Activated T-cell treated with anti-CD3 and anti-CD28 coated beads for 48 hours (primary cell): Measurements from ENCODE around the gene CEACAM18.
"Not testable (repeated sequence)": the region's sequence is repeated elsewhere in the genome, so short reads cannot be mapped to it uniquely, and the experiment has no call there.

Experiments used
- DNase-seq: peaks from one replicate; pipeline ENCODE4 v3.0.0-alpha.2; 2020; ENCODE audit warnings: low read depth

Gene CEACAM18

DNA sequence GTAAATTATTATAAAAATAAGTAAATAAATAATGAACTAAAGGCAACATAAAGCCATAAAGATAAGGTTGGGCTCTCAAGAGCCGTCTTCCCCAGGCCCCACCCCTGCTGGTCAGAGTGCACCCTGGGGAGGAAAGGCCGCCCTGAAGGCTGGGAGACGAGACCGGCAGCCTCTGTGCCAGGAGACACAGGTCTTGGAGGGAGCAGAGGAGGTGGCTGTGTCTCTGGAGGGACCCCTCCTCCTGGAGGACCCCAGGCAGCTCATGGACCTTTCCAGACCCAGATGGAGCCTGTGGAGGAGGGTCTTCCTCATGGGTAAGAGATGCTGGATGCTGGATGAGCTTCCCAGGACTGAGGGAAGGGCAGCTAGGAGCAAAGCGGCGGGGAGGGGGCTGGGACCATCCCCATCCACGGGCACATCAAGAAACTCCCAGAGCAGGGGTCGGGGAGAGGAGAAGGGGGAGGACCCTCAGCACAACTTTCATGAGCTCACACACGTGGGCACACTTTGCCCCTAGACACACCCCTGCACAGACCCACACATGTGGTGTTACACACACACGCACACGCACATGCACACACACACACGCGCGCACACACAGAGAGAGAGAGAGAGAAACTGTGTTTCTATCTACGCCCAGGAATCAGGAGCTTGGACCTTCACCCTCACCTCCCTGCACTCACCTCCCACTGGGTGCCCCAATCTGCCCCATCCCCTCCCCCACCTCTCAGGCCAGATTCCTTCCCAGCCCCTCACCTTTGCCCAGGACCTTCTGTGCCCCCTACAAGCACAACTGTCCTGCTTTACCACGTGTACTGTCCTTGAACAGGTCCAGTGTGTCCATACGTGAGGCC lies at the start of gene CEACAM18:
TSS of gene CEACAM18 (plus strand) at position 159 of the 854 bp plus-strand sequence.
- no peak for DNase-seq

DNA sequence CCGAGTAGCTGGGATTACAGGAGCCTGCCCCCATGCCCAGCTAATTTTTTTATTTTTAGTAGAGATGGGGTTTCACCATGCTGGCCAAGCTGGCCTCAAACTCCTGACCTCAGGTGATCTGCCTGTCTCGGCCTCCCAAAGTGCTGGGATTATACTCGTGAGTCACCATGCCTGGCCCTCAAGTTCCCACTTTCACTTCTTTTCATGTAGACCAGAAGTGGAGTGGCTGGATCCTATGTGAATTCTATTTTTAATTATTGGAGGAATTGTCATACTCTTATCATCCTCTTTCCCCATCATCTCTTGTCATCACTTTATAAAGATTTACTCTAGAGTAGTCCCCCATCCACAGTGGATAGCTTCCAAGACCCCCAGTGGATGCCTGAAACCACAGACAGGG lies 48.1 kb upstream of the CEACAM18 start:
- no peak for DNase-seq

DNA sequence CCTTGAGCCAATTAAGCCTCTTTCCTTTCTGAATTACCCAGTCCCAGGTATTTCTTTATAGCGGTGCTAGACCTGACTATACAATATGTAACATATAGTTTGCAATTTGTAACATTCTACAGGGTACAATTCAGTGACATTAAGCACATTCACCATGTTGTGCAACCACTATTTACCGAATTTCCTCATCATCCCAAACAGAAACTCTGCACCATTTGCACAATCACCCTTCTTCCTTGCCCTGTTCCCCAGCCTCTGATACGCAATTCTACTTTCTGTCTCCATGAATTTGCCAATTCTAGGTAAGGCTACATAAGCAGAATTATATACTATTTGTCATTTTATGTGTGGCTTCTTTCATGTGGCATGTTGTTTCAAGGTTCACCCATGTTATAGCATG lies 47.2 kb upstream of the CEACAM18 start:
- DNase-seq, result no peak

DNA sequence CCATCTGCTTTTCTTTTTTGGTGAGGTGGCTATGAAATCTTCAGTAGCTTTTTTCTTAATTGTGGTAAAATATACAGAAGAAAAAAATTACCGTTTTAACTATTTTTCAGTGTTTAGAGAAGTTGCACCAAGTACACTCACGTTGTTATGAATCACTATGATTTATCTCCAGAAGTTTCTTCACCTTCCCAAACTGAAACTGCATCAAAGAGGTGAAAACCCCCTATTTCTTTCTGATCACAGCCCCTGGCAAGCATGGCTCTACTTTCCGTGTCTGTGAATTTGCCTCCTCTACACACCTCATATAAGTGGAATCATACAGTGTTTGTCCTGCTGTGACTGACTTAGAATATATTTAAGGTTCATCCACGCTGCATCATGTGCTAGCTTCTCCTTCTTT lies 45.3 kb upstream of the CEACAM18 start:
- no peak for DNase-seq

DNA sequence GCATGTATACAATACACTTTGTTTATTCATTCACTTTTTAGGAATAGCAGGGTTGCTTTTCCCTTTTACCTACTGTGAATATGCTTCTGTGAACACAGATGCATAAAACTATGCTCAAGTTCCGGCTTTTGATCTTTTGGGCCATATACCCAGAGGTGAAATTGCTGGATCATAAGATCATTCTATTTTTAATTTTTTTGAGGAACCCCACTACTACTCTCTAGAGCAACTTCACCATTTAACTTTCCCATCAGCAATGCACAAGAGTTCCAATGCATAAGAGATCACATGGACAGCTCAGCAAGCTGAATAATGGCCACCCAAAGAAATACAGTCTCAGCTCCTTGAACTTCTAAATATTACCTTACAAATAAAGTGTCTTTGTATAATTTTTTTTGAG lies 43.9 kb upstream of the CEACAM18 start:
- DNase-seq, result no peak

DNA sequence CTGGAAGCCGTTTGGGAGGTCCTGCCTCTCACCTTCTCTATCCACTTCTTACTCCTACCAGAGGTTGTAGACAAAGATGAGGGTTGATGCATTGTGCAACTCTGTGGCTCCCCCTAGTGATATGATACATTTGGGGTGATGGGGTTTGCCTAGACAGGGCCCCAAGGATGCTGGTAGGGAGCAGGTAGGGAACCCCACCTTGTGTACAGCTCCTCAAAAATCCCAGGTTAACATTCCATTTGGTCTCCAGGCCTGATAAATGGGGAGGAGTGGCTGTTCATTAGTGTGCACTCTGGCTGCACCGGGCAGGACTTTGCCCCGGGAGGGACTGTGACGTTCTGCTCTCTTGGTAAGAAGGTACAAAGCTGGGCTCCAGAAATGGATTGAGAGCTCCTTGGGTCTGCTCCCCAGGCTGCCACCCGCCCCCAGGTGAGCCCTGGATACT lies 39.3 kb upstream of the CEACAM18 start:
- DNase-seq, result no peak

DNA sequence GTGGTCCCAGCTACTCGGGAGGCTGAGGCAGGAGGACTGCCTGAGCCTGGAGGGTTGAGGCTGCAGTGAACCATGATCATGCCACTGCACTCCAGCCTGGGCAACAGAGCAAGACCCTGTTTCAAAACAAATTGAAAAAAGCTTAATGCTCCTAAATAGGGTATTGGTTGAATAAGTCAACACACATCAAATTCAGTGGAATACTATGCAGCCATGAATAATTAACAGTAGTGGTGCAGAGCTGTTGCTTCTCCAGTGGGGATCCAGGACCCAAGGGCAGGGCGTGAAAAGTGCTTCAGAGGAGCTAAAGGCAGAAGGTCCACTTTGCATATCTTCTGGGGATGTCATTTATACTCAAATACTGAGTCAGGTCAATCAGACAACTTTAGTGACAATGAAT lies 38.3 kb upstream of the CEACAM18 start:
- no peak for DNase-seq

DNA sequence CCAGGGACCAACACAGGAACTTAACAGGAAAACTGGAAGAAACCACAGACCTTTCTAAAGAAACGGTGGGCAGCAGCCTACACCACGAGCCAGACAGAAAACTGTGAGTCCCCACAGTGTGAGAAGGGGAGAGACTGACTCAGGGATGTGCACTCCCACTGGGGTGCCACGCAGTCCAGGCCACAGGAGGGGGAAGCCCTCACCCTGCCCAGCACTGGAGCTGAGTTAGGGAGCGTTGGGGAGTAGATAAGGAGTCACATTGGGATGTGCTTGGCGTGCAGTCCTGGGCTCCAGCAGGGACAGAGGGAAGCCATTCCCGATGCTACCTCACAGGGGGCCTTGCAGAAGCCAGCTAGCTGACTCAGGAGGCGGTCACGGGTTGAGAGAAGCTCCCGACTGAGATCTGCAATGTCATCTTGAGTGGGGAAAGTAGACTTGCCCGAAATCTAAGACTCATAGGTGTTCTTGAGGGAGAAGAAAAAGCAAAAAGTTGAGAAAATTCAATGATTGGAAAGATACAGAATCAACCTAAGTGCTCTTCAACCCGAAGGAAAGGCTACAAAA lies 37.4 kb upstream of the CEACAM18 start:
- peak; percentile 72 for DNase-seq

DNA sequence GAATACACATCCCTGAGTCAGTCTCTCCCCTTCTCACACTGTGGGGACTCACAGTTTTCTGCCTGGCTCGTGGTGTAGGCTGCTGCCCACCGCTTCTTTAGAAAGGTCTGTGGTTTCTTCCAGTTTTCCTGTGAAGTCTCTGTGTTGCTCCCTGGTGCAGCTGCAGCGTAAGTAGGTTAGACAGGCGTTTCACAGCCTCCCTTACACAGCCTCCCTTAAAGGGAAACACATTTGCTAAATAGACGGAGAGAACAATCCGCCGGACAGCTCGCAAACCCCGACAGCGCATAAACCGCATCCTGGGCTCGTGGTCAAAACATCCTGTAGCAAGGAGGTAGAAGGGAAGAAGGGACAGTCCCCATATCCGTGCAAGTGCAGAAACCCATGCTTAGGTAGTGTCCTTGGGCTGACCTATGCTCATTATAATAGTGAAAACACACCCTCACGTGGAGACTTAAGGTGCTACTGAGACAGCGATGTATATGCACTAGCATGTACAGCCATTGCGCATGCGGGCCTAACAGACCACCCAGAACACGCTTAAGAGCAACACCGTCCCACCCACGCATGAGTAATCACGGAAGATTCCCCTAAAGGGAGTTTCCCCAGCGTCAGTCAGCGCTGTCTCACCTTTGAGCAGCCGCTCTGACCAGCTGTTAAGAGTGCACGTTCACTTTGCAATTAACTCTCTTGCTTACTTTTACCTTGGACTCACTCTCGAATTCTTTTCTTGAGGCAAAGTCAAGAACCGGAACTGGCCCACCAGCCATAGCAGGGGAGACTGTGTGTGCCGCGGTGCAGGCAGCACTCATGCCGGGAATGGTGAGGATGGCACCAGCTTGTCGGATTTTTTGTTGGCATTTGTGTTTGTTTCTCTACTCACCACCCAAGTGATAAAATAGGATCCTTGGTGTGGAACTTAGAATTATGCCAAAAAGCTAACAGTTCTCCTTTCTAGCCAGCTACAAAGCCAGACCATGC lies 36.6 kb upstream of the CEACAM18 start:
- peak; percentile 83 for DNase-seq

DNA sequence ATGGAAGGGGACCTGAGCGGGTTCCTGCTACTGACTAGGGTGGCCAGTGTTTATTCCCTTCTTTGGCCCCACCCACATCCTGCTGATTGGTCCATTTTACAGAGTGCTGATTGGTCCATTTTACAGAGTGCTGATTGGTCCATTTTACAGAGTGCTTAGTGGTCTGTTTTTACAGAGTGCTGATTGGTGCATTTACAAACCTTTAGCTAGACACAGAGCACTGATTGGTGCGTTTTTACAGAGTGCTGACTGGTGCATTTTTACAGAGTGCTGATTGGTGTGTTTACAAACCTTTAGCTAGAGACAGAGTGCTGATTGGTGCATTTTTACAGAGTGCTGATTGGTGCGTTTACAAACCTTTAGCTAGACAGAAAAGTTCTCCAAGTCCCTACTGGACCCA lies 30.8 kb upstream of the CEACAM18 start:
- DNase-seq, result not testable (repeated sequence)

DNA sequence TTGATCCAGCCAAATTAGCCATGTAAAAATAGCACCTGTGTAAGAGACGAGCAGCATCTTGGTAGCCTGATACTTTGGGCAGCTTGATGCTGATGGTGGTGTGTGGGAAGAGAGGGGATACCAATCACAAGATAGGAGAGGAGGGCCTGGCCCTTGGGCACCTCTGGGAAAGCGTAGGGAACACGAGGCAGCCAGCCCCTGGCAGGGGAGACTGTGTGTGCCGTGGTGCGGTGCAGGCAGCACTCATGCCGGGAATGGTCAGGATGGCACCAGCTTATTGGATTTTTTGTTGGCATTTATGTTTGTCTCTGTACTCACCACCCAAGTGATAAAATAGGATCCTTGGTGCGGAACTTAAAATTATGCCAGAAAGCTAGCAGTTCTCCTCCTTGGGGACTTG lies 30.3 kb upstream of the CEACAM18 start:
- DNase-seq, result no peak

DNA sequence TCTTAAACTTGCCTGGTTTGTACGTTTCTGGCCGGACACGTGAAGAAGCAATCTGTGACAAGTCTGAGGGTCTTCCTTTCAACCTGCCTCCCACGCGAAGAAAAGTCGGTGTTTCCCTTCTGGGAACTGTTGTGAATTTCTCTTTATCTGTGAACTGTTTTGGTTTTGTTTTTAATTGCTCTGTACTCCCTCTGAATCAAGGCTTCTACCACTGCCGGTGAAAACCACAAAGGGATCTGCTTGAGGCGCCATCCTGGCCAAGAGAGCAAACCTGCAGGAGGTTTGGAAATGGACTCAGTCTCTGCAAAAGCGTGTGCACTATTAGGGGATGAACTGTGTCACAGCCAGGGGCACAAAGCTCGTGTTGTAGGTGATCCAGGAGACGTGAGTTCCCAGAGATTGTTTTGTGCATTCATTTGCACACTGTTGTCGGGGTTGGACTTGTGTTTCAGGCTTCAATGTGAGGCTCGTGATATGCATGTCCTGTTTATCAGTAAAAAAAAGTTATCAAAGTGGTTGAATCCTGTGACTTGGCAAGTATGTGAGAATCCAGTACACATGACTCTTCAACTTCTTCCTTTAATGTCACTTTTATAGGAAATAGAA lies 29.8 kb upstream of the CEACAM18 start:
- peak; percentile 49 for DNase-seq

DNA sequence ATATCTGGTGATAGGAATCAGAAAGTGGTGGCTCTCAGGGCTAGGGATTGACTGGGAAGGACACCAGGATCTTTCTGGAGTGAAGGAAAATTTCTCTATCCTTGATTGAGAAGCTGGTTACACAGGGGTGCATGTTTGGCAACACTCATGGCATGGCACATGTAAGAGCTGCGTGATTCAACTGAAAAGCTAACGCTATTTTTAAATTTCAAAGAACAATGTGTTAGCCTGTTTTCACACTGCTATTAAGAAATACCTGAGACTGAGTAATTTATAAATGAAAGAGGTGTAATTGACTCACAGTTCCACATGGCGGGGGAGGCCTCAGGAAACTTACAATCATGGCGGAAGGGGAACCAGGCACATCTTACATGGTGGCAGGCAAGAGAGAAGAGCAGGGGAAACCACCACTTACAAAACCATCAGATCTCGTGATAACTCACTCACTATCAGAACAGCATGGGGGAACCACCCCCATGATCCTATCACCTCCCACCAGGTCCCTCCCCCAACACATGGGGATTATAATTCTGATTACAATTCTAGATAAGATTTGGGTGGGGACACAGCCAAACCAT lies 27.5 kb upstream of the CEACAM18 start:
- peak; percentile 50 for DNase-seq

DNA sequence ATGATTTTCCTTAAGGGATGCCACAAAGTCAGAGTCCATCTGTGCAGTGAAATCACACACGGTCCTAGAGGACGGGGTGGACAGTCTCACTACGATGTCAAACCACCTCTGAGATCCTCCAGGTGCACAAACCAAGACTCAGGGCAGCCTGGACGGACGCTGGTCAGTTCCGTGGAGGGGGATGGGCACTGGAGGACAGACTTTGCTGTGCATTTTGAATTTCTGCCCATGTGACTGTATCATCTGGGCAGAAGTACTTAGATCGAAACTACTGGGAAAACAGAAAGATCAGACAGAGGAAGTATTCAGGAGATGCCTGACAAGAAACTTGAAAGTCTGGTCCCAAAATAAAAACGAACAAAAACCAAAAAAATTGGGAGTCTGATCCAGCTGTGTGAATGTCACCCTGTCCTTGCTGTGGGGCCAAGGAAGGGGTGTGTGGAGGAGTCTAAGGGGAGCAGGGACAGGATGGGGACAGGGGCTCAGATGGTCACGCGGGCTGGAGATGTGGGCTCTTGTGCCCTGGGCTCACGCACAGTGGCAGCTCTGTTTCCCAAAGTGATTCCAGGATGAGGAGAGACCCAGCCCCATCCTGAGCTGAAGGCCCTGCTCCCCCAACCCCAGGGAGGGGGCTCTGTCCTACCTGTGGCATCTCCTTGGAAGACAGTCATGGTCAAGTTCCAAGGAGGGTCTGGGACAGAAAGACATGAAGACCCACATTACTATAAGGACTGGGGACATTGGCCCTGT lies 21.6 kb upstream of the CEACAM18 start:
- DNase-seq, result no peak

DNA sequence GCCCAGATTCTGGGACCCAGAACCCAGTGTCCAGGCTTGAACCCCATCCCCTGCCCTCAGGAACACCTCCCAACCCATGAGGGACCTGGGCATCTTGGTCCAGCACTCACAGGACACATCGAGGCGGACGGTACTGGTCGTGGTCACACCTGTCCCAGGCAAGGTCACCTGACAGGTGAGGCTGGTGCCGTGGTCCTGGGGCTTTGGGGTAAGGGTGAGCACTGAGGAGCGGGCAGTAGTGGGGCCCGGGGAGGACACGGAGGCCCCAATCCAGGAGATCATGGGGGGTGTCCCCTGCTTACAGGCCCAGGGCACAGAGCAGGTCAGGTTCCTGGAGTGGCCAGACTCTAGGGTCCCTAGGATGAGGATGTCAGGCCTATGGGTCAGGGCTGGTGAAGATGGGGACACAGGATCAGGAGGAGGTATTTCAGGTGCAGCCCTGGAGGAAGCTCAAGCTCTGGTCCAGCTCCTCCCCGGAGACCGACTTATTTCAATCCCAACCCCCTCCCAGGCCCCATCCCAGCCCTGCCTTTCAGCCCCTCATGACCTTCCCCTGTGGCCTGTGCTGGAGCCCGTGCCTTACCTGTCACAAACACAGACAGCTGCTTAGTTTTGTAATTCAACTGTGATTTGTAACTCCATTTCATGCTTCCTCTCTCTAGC lies 20.9 kb upstream of the CEACAM18 start:
- no peak for DNase-seq

DNA sequence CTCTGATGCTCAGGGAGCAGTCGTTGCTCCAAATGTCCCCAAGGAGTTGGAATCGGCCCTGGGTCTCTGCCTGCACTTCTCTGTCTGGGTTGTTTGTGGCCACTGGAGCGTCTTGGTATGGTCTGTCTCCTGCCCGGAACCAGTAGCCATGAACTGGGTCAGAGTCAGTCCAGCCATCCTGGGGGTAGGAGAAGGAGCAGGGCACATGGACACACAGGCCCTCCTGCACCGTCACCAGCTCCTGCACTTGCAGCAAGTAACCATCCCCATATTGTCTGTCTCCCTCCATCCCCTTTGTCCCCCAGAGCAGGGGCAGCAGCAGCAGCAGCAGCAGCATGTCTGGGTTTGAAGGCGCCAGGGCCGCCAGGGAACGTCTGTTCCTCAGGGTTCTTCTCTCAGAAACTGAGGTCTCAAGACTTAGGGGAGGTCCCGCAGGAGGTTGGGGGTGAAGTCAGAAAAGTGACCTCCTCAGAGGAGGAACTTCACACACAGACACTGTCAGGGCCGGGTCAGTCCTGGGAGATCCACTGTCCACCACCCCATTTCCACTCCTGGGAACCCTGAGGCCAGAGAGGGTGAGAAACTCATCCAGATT lies 20.2 kb upstream of the CEACAM18 start, which contains the start of gene SIGLEC8:
TSS of gene SIGLEC8 (minus strand) at position 404 of the 595 bp plus-strand sequence. CDS start at position 337, 67 bp downstream.
- DNase-seq, result no peak

DNA sequence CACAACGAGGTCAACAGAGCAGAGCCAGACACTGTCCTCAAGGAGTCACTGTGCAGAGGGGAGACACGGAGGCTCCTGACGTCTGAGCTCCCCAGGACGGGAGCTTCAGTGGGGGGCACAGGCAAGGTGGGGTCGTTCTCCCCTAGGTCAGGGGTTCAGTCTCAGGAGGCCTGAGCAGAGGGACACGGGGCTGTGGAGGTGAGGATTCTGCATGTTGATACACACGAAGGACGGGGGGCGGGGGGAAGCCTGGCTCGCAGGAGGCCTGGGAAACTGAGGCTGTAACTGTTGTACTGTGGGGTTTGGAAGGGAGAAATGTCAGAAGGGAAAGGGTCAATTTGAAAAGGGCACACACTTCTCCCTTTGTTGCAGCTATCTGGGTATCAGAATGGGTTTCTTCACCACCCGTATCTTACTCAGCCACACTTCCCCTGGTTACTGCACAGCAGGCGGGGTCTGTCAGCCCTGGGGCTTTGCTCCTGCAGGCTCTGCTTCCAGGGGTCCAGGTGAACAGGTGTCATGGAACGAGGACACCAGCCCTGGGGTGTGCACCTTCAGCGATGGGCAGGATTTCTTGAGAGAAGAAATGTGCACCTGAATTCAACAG lies 19.3 kb upstream of the CEACAM18 start:
- DNase-seq, result no peak

DNA sequence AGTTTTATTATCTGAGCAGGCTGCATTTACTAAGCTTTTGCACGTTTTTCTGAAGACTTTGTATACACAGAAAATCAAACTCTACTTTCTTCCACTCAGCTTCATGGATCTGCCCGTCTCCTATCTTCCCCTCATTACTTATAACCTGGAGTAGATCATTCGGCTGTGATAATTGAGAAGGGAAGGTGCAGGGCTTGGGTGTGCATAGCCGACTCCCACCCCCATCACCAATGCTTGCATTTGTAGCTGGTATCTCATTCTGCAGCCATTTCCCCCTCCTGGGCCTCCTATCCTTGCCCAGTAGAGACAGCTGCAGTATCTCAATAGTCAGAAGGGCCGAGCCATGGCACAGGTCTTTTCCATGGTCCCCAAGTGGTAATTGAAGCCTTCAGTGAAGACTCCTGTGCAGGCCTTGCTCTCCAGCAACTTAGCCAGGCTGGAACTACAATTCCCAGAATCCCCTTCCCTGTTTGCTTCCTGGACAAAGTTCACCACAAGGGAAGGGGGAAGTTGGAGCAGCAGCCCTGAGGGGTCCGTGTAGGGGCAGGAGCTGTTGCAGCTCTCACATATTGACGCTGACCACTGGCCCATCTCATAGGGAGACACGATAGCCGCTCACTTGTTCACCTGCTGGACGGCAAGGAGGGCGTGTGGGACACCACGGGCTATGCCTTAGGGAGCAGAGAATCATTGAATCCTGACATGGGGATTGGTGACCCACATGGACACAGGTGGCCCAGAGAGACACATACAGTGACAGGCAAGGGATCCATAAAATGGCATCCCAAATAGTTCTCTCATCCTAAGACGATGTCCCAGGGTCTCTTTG lies 18.0 kb upstream of the CEACAM18 start:
- DNase-seq, result no peak
